Daoy (cell line): ENCODE data around the gene SH2D7. TPM values are rescaled to one million over a fixed set of nuclear protein-coding genes. Genes with fewer than 3 reads are reported as not detected.
A peak's percentile ranks its signal among the peaks of the same experiment; 100 is the strongest.

Source experiments
- DNase-seq: peaks from one replicate; pipeline ENCODE4 v3.0.0-alpha.2; 2015; ENCODE audit warnings: low read depth
- total RNA-seq: library from RNA; depleted of rRNA; stranded (reverse); fragments of >200 nt; shearing (Covaris generic); gene quantifications from 2 replicates; pipeline ENCODE4 v1.2.3, GENCODE V29; 2014

Gene SH2D7
- total RNA-seq, 1 experiment from 2014 or later, result not detected

- DNase-seq, result no peak
Observed at GRCh38 chr15:78079298-78080087, 12.9 kb upstream of the SH2D7 start.

- no peak for DNase-seq
Observed at GRCh38 chr15:78080088-78080460, 12.3 kb upstream of the SH2D7 start.

GRCh38 chr15:78082106-78082742 is 10.1 kb upstream of the SH2D7 start:
- no peak for DNase-seq

GRCh38 chr15:78082743-78083110 is 9.6 kb upstream of the SH2D7 start:
- no peak for DNase-seq

- DNase-seq, result no peak
Observed at GRCh38 chr15:78083186-78083585, 9.2 kb upstream of the SH2D7 start.

- DNase-seq, result no peak
Observed at GRCh38 chr15:78083687-78084448, 8.5 kb upstream of the SH2D7 start.

GRCh38 chr15:78084449-78084750 is 8.0 kb upstream of the SH2D7 start:
- no peak for DNase-seq

- DNase-seq, result no peak
Observed at GRCh38 chr15:78085928-78086327, 6.4 kb upstream of the SH2D7 start.

- no peak for DNase-seq
Observed at GRCh38 chr15:78087951-78088772, 4.2 kb upstream of the SH2D7 start.

GRCh38 chr15:78088773-78089080 is 3.6 kb upstream of the SH2D7 start:
- no peak for DNase-seq

GRCh38 chr15:78090422-78091063 is 1.8 kb upstream of the SH2D7 start:
- DNase-seq, result no peak

- DNase-seq, result peak; percentile 56
Observed at GRCh38 chr15:78093242-78094020, 1.1 kb downstream of the SH2D7 start.

- no peak for DNase-seq
Observed at GRCh38 chr15:78097667-78098066, 5.3 kb downstream of the SH2D7 start.

- no peak for DNase-seq
Observed at GRCh38 chr15:78098131-78098755, 5.9 kb downstream of the SH2D7 start.

- no peak for DNase-seq
Observed at GRCh38 chr15:78100886-78101285, 8.5 kb downstream of the SH2D7 start.

- DNase-seq, result no peak
Observed at GRCh38 chr15:78101423-78102105, 9.2 kb downstream of the SH2D7 start.

- DNase-seq, result no peak
Observed at GRCh38 chr15:78102211-78102610, 9.8 kb downstream of the SH2D7 start.

- no peak for DNase-seq
Observed at GRCh38 chr15:78102741-78103140, 10.4 kb downstream of the SH2D7 start.

GRCh38 chr15:78103406-78104118 is 11.2 kb downstream of the SH2D7 start:
- no peak for DNase-seq
